ENCODE data around the gene MS4A10.

DNA sequence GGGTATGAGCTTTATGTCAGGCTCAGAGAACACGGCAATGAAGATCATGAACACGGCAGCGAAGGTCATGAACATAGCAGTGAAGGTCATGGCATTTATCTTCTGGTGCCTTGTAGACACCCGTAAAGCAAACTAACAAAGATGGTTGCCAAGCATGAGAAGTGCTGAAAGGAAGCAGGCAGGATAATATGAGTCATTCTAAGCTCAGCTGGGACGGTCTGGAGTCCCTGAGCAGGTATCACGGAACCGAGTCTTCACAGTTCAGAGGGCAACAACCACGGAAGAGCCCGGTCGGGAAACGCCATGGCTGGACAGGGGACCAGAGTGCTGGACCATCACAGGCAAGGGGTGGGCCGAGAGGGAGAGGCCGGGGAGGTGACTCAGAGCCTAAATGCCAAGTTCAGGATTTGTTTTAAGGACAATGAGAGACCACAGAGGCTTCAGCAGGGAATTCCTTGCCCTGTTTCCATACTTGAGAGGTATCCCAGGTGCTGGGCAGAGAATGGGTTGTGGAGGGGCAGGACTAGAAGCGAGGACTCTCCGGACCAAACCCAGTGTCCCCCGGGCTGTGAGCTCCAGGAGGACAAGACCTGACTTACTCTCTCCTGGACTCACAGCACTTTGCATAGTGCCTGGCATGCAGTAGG lies 13.1 kb upstream of the MS4A10 start:
- no peak for TF ChIP-seq TCF12 (IDR thresholded peaks at IDR 0.05; ENCODE audit: low read depth, low read length)
- no peak for TF ChIP-seq ZNF274 (IDR thresholded peaks at IDR 0.05; ENCODE audit: borderline replicate concordance, extremely low read depth, low read length)
- TF ChIP-seq YY1 (IDR thresholded peaks at IDR 0.05; ENCODE audit: low read depth, low read length), result no peak
- TF ChIP-seq, protein P1, sequence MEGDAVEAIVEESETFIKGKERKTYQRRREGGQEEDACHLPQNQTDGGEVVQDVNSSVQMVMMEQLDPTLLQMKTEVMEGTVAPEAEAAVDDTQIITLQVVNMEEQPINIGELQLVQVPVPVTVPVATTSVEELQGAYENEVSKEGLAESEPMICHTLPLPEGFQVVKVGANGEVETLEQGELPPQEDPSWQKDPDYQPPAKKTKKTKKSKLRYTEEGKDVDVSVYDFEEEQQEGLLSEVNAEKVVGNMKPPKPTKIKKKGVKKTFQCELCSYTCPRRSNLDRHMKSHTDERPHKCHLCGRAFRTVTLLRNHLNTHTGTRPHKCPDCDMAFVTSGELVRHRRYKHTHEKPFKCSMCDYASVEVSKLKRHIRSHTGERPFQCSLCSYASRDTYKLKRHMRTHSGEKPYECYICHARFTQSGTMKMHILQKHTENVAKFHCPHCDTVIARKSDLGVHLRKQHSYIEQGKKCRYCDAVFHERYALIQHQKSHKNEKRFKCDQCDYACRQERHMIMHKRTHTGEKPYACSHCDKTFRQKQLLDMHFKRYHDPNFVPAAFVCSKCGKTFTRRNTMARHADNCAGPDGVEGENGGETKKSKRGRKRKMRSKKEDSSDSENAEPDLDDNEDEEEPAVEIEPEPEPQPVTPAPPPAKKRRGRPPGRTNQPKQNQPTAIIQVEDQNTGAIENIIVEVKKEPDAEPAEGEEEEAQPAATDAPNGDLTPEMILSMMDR (IDR thresholded peaks at IDR 0.05; ENCODE audit: control extremely low read depth in 1 of 3, insufficient read depth in 1 of 3, low read depth in 1 of 3, low read length in 3 of 3), result no peak

All from H1 (cell line).